A549 (cell line): ENCODE results near the gene SLC6A6. TPM values are rescaled to one million over a fixed set of nuclear protein-coding genes. Genes with fewer than 3 reads are reported as not detected.

Experiments
- ATAC-seq, 2 experiments: fragments of 200-7000 bp in 1 of 2; fragments of >200 bp in 1 of 2; cut with Nextera tagmentation in 1 of 2; cut with Tn5 transposase in 1 of 2; 3 replicates each; pipeline versions ENCODE4 v1.8.0 to v1.9.1; 2018 to 2020; ENCODE audit warnings: mild to moderate bottlenecking in 1 of 2, moderate library complexity in 1 of 2
- CTCF ChIA-PET: fragments of 300-600 bp; sonication (Branson Sonifier 250); formaldehyde crosslinking; extraction: SDS; loops from one replicate; lab custom pipeline; 2021; ENCODE audit warnings: antibody characterized with exemption, inconsistent platforms; lab: Yijun Ruan, JAX
- POLR2A ChIA-PET: fragments of 350-600 bp; formaldehyde crosslinking; extraction: SDS; loops from one replicate; lab custom pipeline; 2021; ENCODE audit warnings: antibody characterized with exemption, inconsistent platforms; lab: Yijun Ruan, JAX
- DNase-seq, 2 experiments: peaks; one replicate each; pipeline versions ENCODE4 v3.0.0 to v3.0.0-alpha.2; 2011 to 2016; ENCODE audit warnings: low read depth in 1 of 2, low spot score in 1 of 2
- FAIRE-seq: peaks from 2 replicates; lab custom pipeline; 2011; peaks lifted over from hg19 to GRCh38; lab: Jason Lieb, UNC
- H3K27ac ChIP-seq, 2 experiments: fragments of >200 bp; sonication (Bioruptor Twin); formaldehyde crosslinking; 3 replicates each; pipeline ENCODE4 v1.5.1; 2016 to 2017
- H3K4me1 ChIP-seq: fragments of >200 bp; sonication (Bioruptor Twin); formaldehyde crosslinking; 3 replicates; pipeline ENCODE4 v1.6.1; 2016
- H3K4me2 ChIP-seq: fragments of >200 bp; sonication (Bioruptor Twin); formaldehyde crosslinking; 3 replicates; pipeline ENCODE4 v1.6.1; 2016
- H3K4me3 ChIP-seq: fragments of >200 bp; sonication (Bioruptor Twin); formaldehyde crosslinking; 3 replicates; pipeline ENCODE4 v1.5.1; 2016
- H3K9me3 ChIP-seq: fragments of >200 bp; sonication (Bioruptor Twin); formaldehyde crosslinking; 3 replicates; pipeline ENCODE4 v1.6.1; 2016
- BHLHE40 ChIP-seq: IDR thresholded peaks from 2 replicates; pipeline ENCODE4 v1.6.1; 2012; ENCODE audit warnings: low read depth, low read length, inconsistent platforms
- CEBPB ChIP-seq, 2 experiments: fragments of >200 bp in 1 of 2; sonication (Bioruptor Twin) in 1 of 2; formaldehyde crosslinking in 1 of 2; IDR thresholded peaks; 2 replicates each; pipeline ENCODE4 v1.6.1; 2012 to 2016
- CHD2 ChIP-seq: fragments of 150-350 bp; IDR thresholded peaks from 2 replicates; pipeline ENCODE4 v1.6.1; 2014; ENCODE audit warnings: low read length; ENCODE audit not compliant: partially characterized antibody
- CTCF ChIP-seq: fragments of >200 bp; sonication (Bioruptor Twin); formaldehyde crosslinking; IDR thresholded peaks from 3 replicates; pipeline ENCODE4 v1.5.1; 2016
- EHMT2 ChIP-seq: fragments of 200-600 bp; sonication (generic); IDR thresholded peaks from 2 replicates; pipeline ENCODE4 v1.6.1; 2016; ENCODE audit warnings: antibody characterized with exemption, low read depth, mild to moderate bottlenecking, moderate library complexity
- FOSL2 ChIP-seq, 2 experiments: fragments of 450-650 bp in 1 of 2; fragments of >200 bp in 1 of 2; sonication (Bioruptor Twin) in 1 of 2; formaldehyde crosslinking; IDR thresholded peaks; 2 replicates each; pipeline versions ENCODE4 v1.5.0 to v1.6.1; 2016 to 2020; ENCODE audit warnings: mild to moderate bottlenecking in 1 of 2, moderate library complexity in 1 of 2
- FOXS1 ChIP-seq: fragments of 250-450 bp; sonication (Bioruptor Pico); IDR thresholded peaks from 2 replicates; pipeline ENCODE4 v1.5.0; 2020; ENCODE audit warnings: mild to moderate bottlenecking, moderate library complexity
- GATA3 ChIP-seq: IDR thresholded peaks from 2 replicates; pipeline ENCODE4 v1.6.1; 2012; ENCODE audit warnings: borderline replicate concordance
- HOXA7 ChIP-seq: fragments of 250-450 bp; sonication (Bioruptor Pico); IDR thresholded peaks from 2 replicates; pipeline ENCODE4 v1.5.0; 2020; ENCODE audit warnings: mild to moderate bottlenecking, moderate library complexity
- JUNB ChIP-seq: fragments of >200 bp; sonication (Bioruptor Twin); formaldehyde crosslinking; IDR thresholded peaks from 2 replicates; pipeline ENCODE4 v1.6.1; 2016
- KDM5A ChIP-seq: fragments of 200-600 bp; sonication (generic); IDR thresholded peaks from 2 replicates; pipeline ENCODE4 v1.6.1; 2016; ENCODE audit warnings: antibody characterized with exemption, mild to moderate bottlenecking
- MAFK ChIP-seq: fragments of 450-650 bp; IDR thresholded peaks from 2 replicates; pipeline ENCODE4 v1.6.1; 2014; ENCODE audit not compliant: partially characterized antibody
- MAZ ChIP-seq: fragments of 150-350 bp; IDR thresholded peaks from 2 replicates; pipeline ENCODE4 v1.6.1; 2014; ENCODE audit warnings: antibody characterized with exemption, low read depth, low read length, borderline replicate concordance
- MYC ChIP-seq: IDR thresholded peaks from 2 replicates; pipeline ENCODE4 v1.6.1; 2012; ENCODE audit warnings: mild to moderate bottlenecking, inconsistent platforms, low read length, improper control_type of control experiment, borderline replicate concordance
- NFE2L2 ChIP-seq: fragments of 150-350 bp; conservative IDR thresholded peaks from 2 replicates; pipeline ENCODE4 v1.6.1; 2014; ENCODE audit warnings: low read length
- NR3C1 ChIP-seq: fragments of >200 bp; sonication (Bioruptor Twin); formaldehyde crosslinking; IDR thresholded peaks from 3 replicates; pipeline ENCODE4 v1.6.1; 2017
- PBX3 ChIP-seq: IDR thresholded peaks from 2 replicates; pipeline ENCODE4 v1.6.1; 2012
- RAD21 ChIP-seq, 2 experiments: fragments of >200 bp in 1 of 2; sonication (Bioruptor Twin) in 1 of 2; formaldehyde crosslinking in 1 of 2; IDR thresholded peaks in 1 of 2; conservative IDR thresholded peaks in 1 of 2; 2 replicates in 1 of 2; 3 replicates in 1 of 2; pipeline ENCODE4 v1.6.1; 2012 to 2018; ENCODE audit warnings: inconsistent platforms in 1 of 2
- RCOR1 ChIP-seq: fragments of 150-350 bp; IDR thresholded peaks from 2 replicates; pipeline ENCODE4 v1.6.1; 2014; ENCODE audit warnings: antibody characterized with exemption, low read length, low read depth
- RNF2 ChIP-seq: fragments of 200-600 bp; sonication (generic); IDR thresholded peaks from 2 replicates; pipeline ENCODE4 v1.6.1; 2016; ENCODE audit warnings: low read depth, mild to moderate bottlenecking, antibody characterized with exemption, moderate library complexity, borderline replicate concordance
- SMC3 ChIP-seq: fragments of >200 bp; sonication (Bioruptor Twin); formaldehyde crosslinking; IDR thresholded peaks from 3 replicates; pipeline ENCODE4 v1.6.1; 2018; ENCODE audit warnings: inconsistent platforms
- SREBF2 ChIP-seq: fragments of 450-650 bp; IDR thresholded peaks from 2 replicates; pipeline ENCODE4 v1.6.1; 2014; ENCODE audit warnings: mild to moderate bottlenecking, moderate library complexity
- TFCP2L1 ChIP-seq: fragments of 250-450 bp; sonication (Bioruptor Pico); IDR thresholded peaks from 2 replicates; pipeline ENCODE4 v1.5.0; 2021; ENCODE audit warnings: mild to moderate bottlenecking
- ZFP36 ChIP-seq: fragments of 450-650 bp; IDR thresholded peaks from 2 replicates; pipeline ENCODE4 v1.6.1; 2014; ENCODE audit warnings: borderline replicate concordance; ENCODE audit not compliant: partially characterized antibody
- ZSCAN20 ChIP-seq: fragments of 250-450 bp; sonication (Bioruptor Pico); IDR thresholded peaks from 2 replicates; pipeline ENCODE4 v1.8.0; 2022; ENCODE audit warnings: mild to moderate bottlenecking, moderate library complexity
- WGBS: methylation state at CpG from one replicate; pipeline ENCODE4 v1.1.6; 2017; ENCODE audit errors: missing lambda C conversion rate; 5-methylcytosine and 5-hydroxymethylcytosine counted together
- polyA plus RNA-seq, 4 experiments: library from polyadenylated mRNA; depleted of rRNA in 3 of 4; stranded (reverse); fragments of >200 nt; fragmentation: RNase III in 1 of 4; extraction: RNeasy Plus Mini Kit Qiagen cat#74134 plus additional on column Dnase treatment in 1 of 4; gene quantifications; 2 replicates in 3 of 4; 3 replicates in 1 of 4; pipeline ENCODE4 v1.2.3, GENCODE V29; 2011 to 2017
- TF ChIP-seq, protein P1 (sequence below): fragments of >200 bp; sonication (Bioruptor Twin); formaldehyde crosslinking; IDR thresholded peaks from 3 replicates; pipeline ENCODE4 v1.6.1; 2016

Gene SLC6A6
- polyA plus RNA-seq, 2 of the 4 experiments (the other 2 are of a cell fraction), result 73.3 to 73.8 TPM

DNA sequence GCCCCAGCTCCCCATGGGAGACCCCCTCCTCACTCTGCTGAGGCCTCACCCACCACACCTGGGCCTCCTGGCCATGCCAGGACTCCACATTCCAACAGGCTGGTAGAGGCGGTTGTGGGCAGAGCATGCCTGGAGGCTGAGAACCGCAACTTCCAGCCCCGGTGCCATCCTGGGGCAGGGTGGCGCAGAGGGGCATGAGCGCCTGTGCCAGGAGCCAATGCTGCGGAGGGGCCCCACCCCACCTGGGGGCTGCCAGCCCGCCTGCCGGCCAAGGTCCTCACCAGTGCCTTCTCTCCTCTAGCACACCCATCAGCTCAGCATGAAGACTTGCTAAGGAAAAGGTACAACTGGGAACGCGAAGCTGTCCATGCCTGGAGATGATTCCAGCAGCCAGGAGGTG is 34.3 kb upstream of the SLC6A6 start:
- no peak for DNase-seq
- TF ChIP-seq JUNB (no peak), EHMT2 (no peak), SREBF2 (no peak), MYC (no peak), TFCP2L1 (CRISPR knock-in tag) (no peak), MAZ (no peak), HOXA7 (CRISPR knock-in tag) (no peak), RNF2 (no peak), NR3C1 (no peak), RCOR1 (no peak), FOSL2 (IDR thresholded peaks at IDR 0.05) (no peak), FOSL2 (CRISPR knock-in tag; IDR thresholded peaks at IDR 0.05) (no peak), GATA3 (no peak), CHD2 (no peak), FOXS1 (no peak), ZFP36 (no peak), PBX3 (no peak), KDM5A (no peak)
- TF ChIP-seq, all 56 proteins: peak for 0
- 88% methylated on average over 7 of the region's 10 CpGs for WGBS
- ChIA-PET CTCF (interaction anchor here (1.6 to 2.2 kb wide), 3 partner anchors 36 to 165 kb away, joined by 4 to 7 read pairs (median 7); no protein-coding TSS in a partner anchor), POLR2A (no interaction called here)
- Histone ChIP-seq H3K4me2 (no peak overlapping the region), H3K4me3 (no peak overlapping the region), H3K4me1 (peaks cover 33% of the 10 kb centered on the region), H3K27ac (no peak overlapping the region), H3K9me3 (no peaks in the 10 kb centered on the region)
- no peak for ATAC-seq
- FAIRE-seq, result no peak

GRCh38 chr3:14368885-14369284 is 33.5 kb upstream of the SLC6A6 start:
- POLR2A ChIA-PET, result no interaction called here
- Histone ChIP-seq H3K27ac (no peak overlapping the region), H3K4me3 (no peak overlapping the region), H3K9me3 (no peaks in the 10 kb centered on the region), H3K4me2 (no peak overlapping the region), H3K4me1 (peaks cover 38% of the 10 kb centered on the region)
- DNase-seq (no peak), FAIRE-seq (no peak), ATAC-seq (no peak)
- 88% methylated on average over 2 of the region's 2 CpGs for WGBS
- CTCF ChIA-PET, result interaction anchor here (0.6 to 2.2 kb wide), 7 partner anchors 36 to 341 kb away, joined by 3 to 7 read pairs (median 3); no protein-coding TSS in a partner anchor
- no peak for TF ChIP-seq TFCP2L1 (CRISPR knock-in tag)
- TF ChIP-seq, protein P1, sequence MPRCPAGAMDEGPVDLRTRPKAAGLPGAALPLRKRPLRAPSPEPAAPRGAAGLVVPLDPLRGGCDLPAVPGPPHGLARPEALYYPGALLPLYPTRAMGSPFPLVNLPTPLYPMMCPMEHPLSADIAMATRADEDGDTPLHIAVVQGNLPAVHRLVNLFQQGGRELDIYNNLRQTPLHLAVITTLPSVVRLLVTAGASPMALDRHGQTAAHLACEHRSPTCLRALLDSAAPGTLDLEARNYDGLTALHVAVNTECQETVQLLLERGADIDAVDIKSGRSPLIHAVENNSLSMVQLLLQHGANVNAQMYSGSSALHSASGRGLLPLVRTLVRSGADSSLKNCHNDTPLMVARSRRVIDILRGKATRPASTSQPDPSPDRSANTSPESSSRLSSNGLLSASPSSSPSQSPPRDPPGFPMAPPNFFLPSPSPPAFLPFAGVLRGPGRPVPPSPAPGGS, result no peak
- no peak for TF ChIP-seq ZSCAN20 (CRISPR knock-in tag)
- TF ChIP-seq NFE2L2, result no peak

DNA sequence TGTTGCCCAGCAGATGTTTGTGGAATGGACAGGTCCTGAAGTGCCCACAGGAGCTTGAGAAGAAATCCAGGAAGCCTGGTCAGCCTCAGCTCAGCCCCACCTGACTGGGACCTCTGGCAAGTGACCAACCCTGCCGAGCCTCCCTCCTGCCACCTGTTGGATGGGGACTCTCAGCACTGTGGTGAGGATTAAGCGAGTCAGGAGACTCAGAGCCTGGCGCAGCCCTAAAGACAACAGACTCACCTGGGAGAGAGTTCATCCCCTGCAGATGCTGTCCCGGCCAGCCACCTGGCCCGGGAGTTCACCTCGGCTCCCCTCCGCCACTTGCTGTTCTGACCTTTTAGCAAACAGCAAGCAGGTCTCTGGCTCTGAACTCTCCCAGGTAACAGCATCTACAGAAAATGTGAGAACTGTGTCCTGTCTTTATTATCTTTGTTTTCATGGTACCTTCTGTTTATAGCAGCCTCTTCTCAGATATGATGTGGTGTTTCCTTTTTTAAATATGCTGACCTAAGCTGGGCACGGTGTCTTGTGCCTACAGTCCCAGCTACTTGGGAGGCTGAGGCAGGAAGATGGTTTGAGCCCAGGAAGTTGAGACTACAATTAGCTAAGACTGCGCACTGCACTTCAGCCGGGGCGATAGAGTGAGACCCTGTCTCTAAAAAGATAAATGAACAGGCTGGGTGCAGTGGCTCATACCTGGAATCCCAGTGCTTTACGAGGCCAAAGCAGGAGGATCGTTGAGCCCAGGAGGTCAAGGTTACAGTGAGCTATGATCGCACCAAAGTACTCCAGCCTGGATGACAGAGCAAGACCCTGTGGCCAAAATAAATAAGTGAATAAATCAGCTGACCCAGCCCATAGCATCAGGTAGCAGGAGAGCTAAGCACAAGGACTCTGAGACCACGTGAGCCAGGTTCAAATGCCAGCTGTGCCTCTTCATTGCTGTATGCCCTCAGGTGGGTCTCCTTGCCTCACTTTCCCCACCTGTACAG is 32.4 kb upstream of the SLC6A6 start:
- no peaks in the 10 kb centered on the region for H3K9me3 ChIP-seq
- ATAC-seq (peak; percentile 55 to 65; a peak in 5 of 6 replicates), FAIRE-seq (no peak), DNase-seq (peak; percentile 47 to 48)
- no peak overlapping the region for H3K4me2 ChIP-seq
- WGBS, result 68% methylated on average over 15 of the region's 15 CpGs
- H3K27ac ChIP-seq, result peak overlapping the region; percentile 31 to 75; a peak in 4 of 6 replicates
- ChIA-PET CTCF (interaction anchor here (0.6 to 2.2 kb wide), 14 partner anchors 9 to 340 kb away, joined by 3 to 7 read pairs (median 3); no protein-coding TSS in a partner anchor), POLR2A (interaction anchor here (0.6 kb wide), 1 partner anchor 83 kb away, joined by 3 read pairs; no protein-coding TSS in a partner anchor)
- TF ChIP-seq SMC3, result peak; percentile 30; the same call in 1 of the 3 replicates
- TF ChIP-seq RAD21 (conservative IDR thresholded peaks at IDR 0.05 in 1 of 2, IDR thresholded peaks at IDR 0.05 in 1 of 2), result peak in 1 of 2 experiments; percentile 6; a peak in 1 of 5 replicates
- TF ChIP-seq CEBPB (IDR thresholded peaks at IDR 0.05), result no peak
- TF ChIP-seq GATA3, result no peak
- TF ChIP-seq BHLHE40, result no peak
- peak; percentile 31 for TF ChIP-seq CTCF
- TF ChIP-seq MAFK, result peak; percentile 67
- no peak overlapping the region for H3K4me3 ChIP-seq
- H3K4me1 ChIP-seq, result peaks cover 47% of the 10 kb centered on the region
